ENCODE data around the gene ABAT. TPM values are rescaled to one million over a fixed set of nuclear protein-coding genes. Genes with fewer than 3 reads are reported as not detected.

Gene ABAT
- total and polyA plus RNA-seq, 2 experiments from 2014 or later: 4.7 to 8.0 TPM

DNA sequence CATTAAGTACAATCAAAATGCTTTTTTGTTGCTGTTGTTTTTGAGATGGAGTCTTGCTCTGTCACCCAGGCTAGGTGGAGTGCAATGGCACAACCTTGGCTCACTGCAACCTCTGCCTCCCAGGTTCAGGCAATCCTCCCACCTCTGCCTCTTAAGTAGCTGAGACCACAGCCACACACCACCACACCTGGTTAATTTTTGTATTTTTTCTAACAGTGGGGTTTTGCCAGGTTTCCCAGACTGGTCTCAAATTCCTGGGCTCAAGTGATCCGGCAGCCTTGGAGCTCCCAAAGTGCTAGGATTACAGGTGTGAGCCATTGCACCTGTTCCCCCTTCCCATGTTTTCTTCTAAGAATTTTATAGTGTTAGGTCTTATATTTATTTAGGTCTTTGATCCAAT lies 4.9 kb upstream of the ABAT start:
- no peaks in the 10 kb centered on the region for H3K27me3 ChIP-seq (replicated peaks; ENCODE audit: insufficient read depth)
- in situ Hi-C loops (cut with MboI): loop anchor here (5.0 kb wide), 1 partner anchor 123 kb away; no protein-coding TSS in a partner anchor
- no peaks in the 10 kb centered on the region for H3K9me2 ChIP-seq (ENCODE audit: insufficient read depth)
- H3K4me3 ChIP-seq: no peak overlapping the region
- no peaks in the 10 kb centered on the region for H3K9me3 ChIP-seq (ENCODE audit: low read depth)
- H3K4me2 ChIP-seq (ENCODE audit: unreplicated experiment): no peak overlapping the region
- H3F3A ChIP-seq (ENCODE audit: insufficient read depth): no peaks in the 10 kb centered on the region
- no peak overlapping the region for H3K9ac ChIP-seq
- H3K27ac ChIP-seq: no peak overlapping the region
- H3K36me3 ChIP-seq (ENCODE audit: low read depth): no peaks in the 10 kb centered on the region
- no peaks in the 10 kb centered on the region for H3K79me2 ChIP-seq (ENCODE audit: insufficient read depth)
- WGBS, 2 experiments (ENCODE audit: low coverage in 1 of 2, low lambda C conversion rate in 2 of 2, missing lambda C conversion rate in 2 of 2): 75 to 84% methylated on average over 1 of the region's 1 CpG
- TF ChIP-seq EZH2phosphoT487 (IDR thresholded peaks at IDR 0.05; ENCODE audit: insufficient read depth, low read depth): no peak
- TF ChIP-seq EZH2 (IDR thresholded peaks at IDR 0.05; ENCODE audit: insufficient read depth, poor library complexity, severe bottlenecking): no peak
- H4K20me1 ChIP-seq (ENCODE audit: insufficient read depth): no peaks in the 10 kb centered on the region
- no peaks in the 10 kb centered on the region for H3K4me1 ChIP-seq (ENCODE audit: insufficient read depth)
- no peak for DNase-seq
- H2AFZ ChIP-seq: no peak overlapping the region

DNA sequence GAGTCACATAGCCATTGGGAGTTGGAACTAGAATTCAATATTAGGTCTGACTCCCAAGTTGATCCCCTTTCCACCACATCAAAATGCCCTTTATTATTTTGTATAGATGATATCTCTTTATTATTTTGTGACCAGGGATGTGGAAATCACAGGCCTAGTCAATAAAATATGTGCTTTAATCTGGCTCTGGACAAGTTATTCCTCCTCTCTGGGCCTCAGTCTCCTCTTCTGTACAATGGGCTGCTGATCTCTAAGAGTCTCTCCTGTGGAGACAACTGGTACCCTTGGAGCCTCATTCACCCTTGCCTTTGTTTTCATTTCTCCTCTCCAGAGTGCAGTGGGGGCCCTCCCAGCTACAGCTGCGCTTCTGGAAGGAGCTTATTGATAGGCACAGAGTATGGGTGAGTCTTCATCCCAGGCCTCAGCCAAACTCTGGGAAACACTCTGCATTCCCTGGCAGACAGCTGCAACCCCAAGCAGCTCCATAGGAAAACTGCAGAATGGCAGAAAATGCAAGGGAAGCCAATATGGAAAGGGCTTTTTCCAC lies 4.3 kb upstream of the ABAT start:
- no peak for TF ChIP-seq EZH2 (IDR thresholded peaks at IDR 0.05; ENCODE audit: insufficient read depth, poor library complexity, severe bottlenecking)
- TF ChIP-seq EZH2phosphoT487 (IDR thresholded peaks at IDR 0.05; ENCODE audit: insufficient read depth, low read depth): no peak
- H3K9me3 ChIP-seq (ENCODE audit: low read depth): no peaks in the 10 kb centered on the region
- no peaks in the 10 kb centered on the region for H3K4me1 ChIP-seq (ENCODE audit: insufficient read depth)
- DNase-seq: no peak
- no peaks in the 10 kb centered on the region for H3K79me2 ChIP-seq (ENCODE audit: insufficient read depth)
- no peaks in the 10 kb centered on the region for H3K27me3 ChIP-seq (replicated peaks; ENCODE audit: insufficient read depth)
- H3F3A ChIP-seq (ENCODE audit: insufficient read depth): no peaks in the 10 kb centered on the region
- H3K9ac ChIP-seq: no peak overlapping the region
- H2AFZ ChIP-seq: no peak overlapping the region
- 63 to 92% methylated on average over 1 of the region's 1 CpG for WGBS, 2 experiments (ENCODE audit: low coverage in 1 of 2, low lambda C conversion rate in 2 of 2, missing lambda C conversion rate in 2 of 2)
- no peak overlapping the region for H3K27ac ChIP-seq
- no peak overlapping the region for H3K4me2 ChIP-seq (ENCODE audit: unreplicated experiment)
- no peaks in the 10 kb centered on the region for H3K36me3 ChIP-seq (ENCODE audit: low read depth)
- H3K9me2 ChIP-seq (ENCODE audit: insufficient read depth): no peaks in the 10 kb centered on the region
- no peak overlapping the region for H3K4me3 ChIP-seq
- in situ Hi-C loops (cut with MboI): no loop called here
- H4K20me1 ChIP-seq (ENCODE audit: insufficient read depth): no peaks in the 10 kb centered on the region

DNA sequence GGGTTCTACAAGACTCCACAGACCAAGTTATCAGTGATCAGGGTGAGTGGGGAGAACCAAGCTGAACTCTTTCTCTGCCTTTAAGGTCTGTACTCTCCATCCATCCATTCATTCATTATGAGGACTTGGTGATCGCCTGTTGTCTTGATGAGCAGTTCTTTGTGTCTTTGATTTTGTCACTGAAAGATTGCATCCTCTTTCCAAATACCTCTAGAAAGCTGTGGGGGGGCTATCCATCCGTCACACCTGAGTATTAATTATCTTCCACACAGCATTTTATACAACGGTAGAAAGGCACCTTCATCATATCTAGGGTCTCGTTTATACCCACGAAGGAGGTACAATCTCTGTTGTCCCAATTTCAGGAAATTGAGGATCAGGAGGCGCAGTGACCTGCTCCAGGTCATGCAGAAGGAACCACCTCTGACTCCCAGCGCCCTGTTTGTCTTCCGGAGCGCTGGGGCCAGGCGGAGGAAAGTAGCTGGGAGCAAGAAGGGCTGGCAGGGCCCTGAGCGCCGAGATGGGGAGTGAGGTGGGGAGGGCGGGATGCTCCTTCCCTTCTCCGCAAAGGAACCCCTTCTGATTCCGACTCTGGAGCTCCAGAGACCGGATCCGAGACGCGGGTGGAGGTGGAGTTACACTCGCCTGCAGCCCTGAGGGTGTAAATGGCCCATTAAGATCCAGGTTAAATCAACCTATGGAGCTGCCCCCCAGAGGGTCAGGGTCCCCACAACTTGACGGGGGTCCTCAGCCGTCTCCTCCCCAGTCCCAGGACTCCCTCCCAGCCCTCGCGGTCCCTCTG lies 605 bp upstream of the ABAT start:
- H3K9ac ChIP-seq: peak overlapping the region; percentile 35; the same call in 1 of the 2 replicates
- H3K9me3 ChIP-seq (ENCODE audit: low read depth): no peaks in the 10 kb centered on the region
- H3K4me3 ChIP-seq: peak overlapping the region; percentile 87
- no peaks in the 10 kb centered on the region for H4K20me1 ChIP-seq (ENCODE audit: insufficient read depth)
- no peaks in the 10 kb centered on the region for H3K27me3 ChIP-seq (replicated peaks; ENCODE audit: insufficient read depth)
- H3K79me2 ChIP-seq (ENCODE audit: insufficient read depth): no peaks in the 10 kb centered on the region
- H3K4me2 ChIP-seq (ENCODE audit: unreplicated experiment): peak overlapping the region; percentile 93
- H3K4me1 ChIP-seq (ENCODE audit: insufficient read depth): peaks cover 20% of the 10 kb centered on the region
- 24% methylated on average over 20 to 24 of the region's 24 CpGs for WGBS, 2 experiments (ENCODE audit: low coverage in 1 of 2, low lambda C conversion rate in 2 of 2, missing lambda C conversion rate in 2 of 2)
- no peak for DNase-seq
- TF ChIP-seq EZH2phosphoT487 (IDR thresholded peaks at IDR 0.05; ENCODE audit: insufficient read depth, low read depth): no peak
- no peak for TF ChIP-seq EZH2 (IDR thresholded peaks at IDR 0.05; ENCODE audit: insufficient read depth, poor library complexity, severe bottlenecking)
- H3K27ac ChIP-seq: no peak overlapping the region
- H2AFZ ChIP-seq: peak overlapping the region; percentile 84
- peaks cover 18% of the 10 kb centered on the region for H3F3A ChIP-seq (ENCODE audit: insufficient read depth)
- in situ Hi-C loops (cut with MboI): no loop called here
- no peaks in the 10 kb centered on the region for H3K9me2 ChIP-seq (ENCODE audit: insufficient read depth)
- no peaks in the 10 kb centered on the region for H3K36me3 ChIP-seq (ENCODE audit: low read depth)

DNA sequence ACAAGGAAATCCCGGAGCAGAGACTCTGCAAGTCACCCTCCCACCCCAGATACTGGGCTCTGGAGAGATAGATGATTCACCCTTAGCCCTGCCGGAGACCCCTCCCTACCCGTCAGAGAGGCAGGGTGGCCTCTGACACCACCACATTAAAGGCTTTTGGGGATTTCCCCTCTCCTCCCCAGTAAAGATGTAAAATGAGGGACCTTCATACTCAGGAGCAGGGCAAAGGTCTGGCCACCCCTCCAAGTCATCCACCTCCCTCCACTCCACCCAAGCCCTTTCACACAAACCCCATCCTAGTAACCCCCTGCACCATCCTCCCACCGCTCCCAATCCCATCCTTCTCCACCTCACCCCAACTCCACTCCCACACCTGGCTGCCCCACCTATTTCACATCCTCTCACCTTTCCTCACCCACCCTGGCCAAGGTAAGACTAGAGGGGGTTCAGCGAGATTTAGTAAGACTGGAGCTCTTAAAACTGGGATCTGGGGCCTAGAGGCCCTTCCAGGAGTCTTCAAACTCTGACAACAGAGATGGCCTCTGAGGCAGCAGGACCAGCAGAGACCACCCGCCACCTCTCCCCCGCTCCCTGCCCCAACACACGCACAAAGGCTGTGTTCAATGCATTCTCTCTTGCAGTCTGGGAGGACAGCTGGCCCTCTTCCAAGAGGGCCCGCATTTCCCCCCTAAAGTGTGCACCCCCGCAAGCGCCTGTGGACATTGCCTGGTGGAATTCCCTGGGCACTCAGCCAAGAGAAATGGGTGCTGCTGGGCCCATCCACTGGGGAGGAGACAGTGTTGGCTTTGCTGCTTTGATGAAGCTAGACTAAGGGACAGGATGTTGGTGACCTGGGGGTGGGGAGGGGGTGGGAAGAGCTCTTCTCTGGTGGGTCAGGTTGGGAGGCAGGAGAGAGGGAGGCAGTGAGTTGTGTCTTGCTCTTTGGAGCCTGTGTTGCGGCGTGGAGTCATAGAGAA lies 1.1 kb downstream of the ABAT start:
- in situ Hi-C loops (cut with MboI): no loop called here
- Histone ChIP-seq H3K79me2 (ENCODE audit: insufficient read depth) (no peaks in the 10 kb centered on the region), H3K4me3 (peak overlapping the region; percentile 87), H4K20me1 (ENCODE audit: insufficient read depth) (no peaks in the 10 kb centered on the region), H3K9me3 (ENCODE audit: low read depth) (no peaks in the 10 kb centered on the region), H3K9me2 (ENCODE audit: insufficient read depth) (no peaks in the 10 kb centered on the region), H3K4me1 (ENCODE audit: insufficient read depth) (peaks cover 25% of the 10 kb centered on the region), H2AFZ (0 out of 2 replicates have a peak overlapping the region, but pooled peaks have one; percentile 91), H3K27ac (no peak overlapping the region), H3F3A (ENCODE audit: insufficient read depth) (peaks cover 18% of the 10 kb centered on the region), H3K9ac (peak overlapping the region; percentile 76; the same call in 1 of the 2 replicates), H3K27me3 (replicated peaks; ENCODE audit: insufficient read depth) (no peaks in the 10 kb centered on the region), H3K4me2 (ENCODE audit: unreplicated experiment) (peak overlapping the region; percentile 93), H3K36me3 (ENCODE audit: low read depth) (no peaks in the 10 kb centered on the region)
- peak; percentile 14 for DNase-seq
- TF ChIP-seq EZH2phosphoT487 (IDR thresholded peaks at IDR 0.05; ENCODE audit: insufficient read depth, low read depth): no peak
- TF ChIP-seq EZH2 (IDR thresholded peaks at IDR 0.05; ENCODE audit: insufficient read depth, poor library complexity, severe bottlenecking): no peak
- WGBS, 2 experiments (ENCODE audit: low coverage in 1 of 2, low lambda C conversion rate in 2 of 2, missing lambda C conversion rate in 2 of 2): 60 to 76% methylated on average over 9 to 13 of the region's 13 CpGs
